Activated CD4-positive, alpha-beta memory T cell treated with anti-CD3 and anti-CD28 coated beads for 36 hours (primary cell): ENCODE data around the gene CALN1. TPM values are rescaled to one million over a fixed set of nuclear protein-coding genes. Genes with fewer than 3 reads are reported as not detected.

Source experiments
- CTCF ChIA-PET: fragments of 350-600 bp; sonication (Branson Sonifier 250); formaldehyde crosslinking; loops from one replicate; lab custom pipeline; 2021; ENCODE audit warnings: antibody characterized with exemption, inconsistent platforms; lab: Charles Lee
- POLR2A ChIA-PET: fragments of 350-600 bp; sonication (Branson Sonifier 250); formaldehyde crosslinking; loops from one replicate; lab custom pipeline; 2021; ENCODE audit warnings: antibody characterized with exemption; lab: Charles Lee
- DNase-seq: peaks from one replicate; pipeline ENCODE4 v3.0.0-alpha.2; 2020
- H3K27ac Mint-ChIP-seq: one replicate; pipeline ENCODE4 v1.8.0; 2021; ENCODE audit warnings: mixed read lengths
- H3K27me3 Mint-ChIP-seq: one replicate; pipeline ENCODE4 v1.8.0; 2021; ENCODE audit warnings: mixed read lengths
- H3K36me3 Mint-ChIP-seq: one replicate; pipeline ENCODE4 v1.8.0; 2021; ENCODE audit warnings: mixed read lengths
- H3K4me1 Mint-ChIP-seq: one replicate; pipeline ENCODE4 v1.8.0; 2021; ENCODE audit warnings: low read depth, mixed read lengths
- H3K4me3 Mint-ChIP-seq: one replicate; pipeline ENCODE4 v1.8.0; 2021; ENCODE audit warnings: mild to moderate bottlenecking, mixed read lengths
- H3K9me3 Mint-ChIP-seq: one replicate; pipeline ENCODE4 v1.8.0; 2021; ENCODE audit warnings: mixed read lengths
- intact Hi-C: fragments of 100-400 bp; cut with micrococcal nuclease; formaldehyde crosslinking; loops from one replicate; pipeline ENCODE4 v1.15.1; 2023
- total RNA-seq, 2 experiments: library from RNA; stranded (reverse); gene quantifications; one replicate each; pipeline ENCODE4 v1.2.3, GENCODE V29; 2021

The CALN1 gene
- total RNA-seq, 2 experiments from 2014 or later, result not detected

GRCh38 chr7:71775648-71776047 lies 636.5 kb downstream of the CALN1 start:
- H3K4me3 Mint-ChIP-seq, result no peak overlapping the region
- POLR2A ChIA-PET, result no interaction called here

GRCh38 chr7:71772779-71773178 lies 639.4 kb downstream of the CALN1 start:
- H3K4me3 Mint-ChIP-seq, result no peak overlapping the region
- ChIA-PET CTCF (no interaction called here), POLR2A (no interaction called here)
- no peaks in the 10 kb centered on the region for H3K4me1 Mint-ChIP-seq
- no peak for DNase-seq
- no peaks in the 10 kb centered on the region for H3K36me3 Mint-ChIP-seq
- H3K27ac Mint-ChIP-seq, result no peak overlapping the region
- H3K27me3 Mint-ChIP-seq, result no peaks in the 10 kb centered on the region
- peaks cover 2% of the 10 kb centered on the region for H3K9me3 Mint-ChIP-seq
- intact Hi-C loops, result no loop called here

More at GRCh38 chr7:71775648-71776047, 636.5 kb downstream of the CALN1 start:
- CTCF ChIA-PET, result no interaction called here
- no peaks in the 10 kb centered on the region for H3K4me1 Mint-ChIP-seq
- H3K9me3 Mint-ChIP-seq, result no peaks in the 10 kb centered on the region
- no peaks in the 10 kb centered on the region for H3K27me3 Mint-ChIP-seq
- H3K36me3 Mint-ChIP-seq, result no peaks in the 10 kb centered on the region
- no peak overlapping the region for H3K27ac Mint-ChIP-seq
- intact Hi-C loops, result no loop called here
- no peak for DNase-seq

GRCh38 chr7:71770269-71770907 lies 641.8 kb downstream of the CALN1 start:
- intact Hi-C loops, result no loop called here
- no peak overlapping the region for H3K27ac Mint-ChIP-seq
- CTCF ChIA-PET, result no interaction called here
- no peak overlapping the region for H3K4me3 Mint-ChIP-seq
- H3K36me3 Mint-ChIP-seq, result no peaks in the 10 kb centered on the region
- H3K4me1 Mint-ChIP-seq, result no peaks in the 10 kb centered on the region
- POLR2A ChIA-PET, result no interaction called here
- peaks cover 2% of the 10 kb centered on the region for H3K9me3 Mint-ChIP-seq
- H3K27me3 Mint-ChIP-seq, result no peaks in the 10 kb centered on the region
- DNase-seq, result no peak

- H3K4me3 Mint-ChIP-seq, result no peak overlapping the region
- CTCF ChIA-PET, result no interaction called here
- H3K9me3 Mint-ChIP-seq, result peaks cover 2% of the 10 kb centered on the region
- POLR2A ChIA-PET, result no interaction called here
- no peak for DNase-seq
- H3K36me3 Mint-ChIP-seq, result no peaks in the 10 kb centered on the region
- H3K4me1 Mint-ChIP-seq, result no peaks in the 10 kb centered on the region
- no peaks in the 10 kb centered on the region for H3K27me3 Mint-ChIP-seq
- intact Hi-C loops, result no loop called here
- no peak overlapping the region for H3K27ac Mint-ChIP-seq
Observed at GRCh38 chr7:71769326-71769725, 642.8 kb downstream of the CALN1 start.

GRCh38 chr7:71768450-71768849 lies 643.7 kb downstream of the CALN1 start:
- CTCF ChIA-PET, result no interaction called here
- POLR2A ChIA-PET, result no interaction called here
- Mint-ChIP-seq H3K27ac (no peak overlapping the region), H3K4me1 (no peaks in the 10 kb centered on the region), H3K4me3 (no peak overlapping the region), H3K9me3 (peaks cover 2% of the 10 kb centered on the region), H3K36me3 (no peaks in the 10 kb centered on the region), H3K27me3 (no peaks in the 10 kb centered on the region)
- intact Hi-C loops, result no loop called here
- no peak for DNase-seq

- Mint-ChIP-seq H3K4me1 (no peaks in the 10 kb centered on the region), H3K27ac (no peak overlapping the region), H3K36me3 (peaks cover 2% of the 10 kb centered on the region), H3K4me3 (no peak overlapping the region), H3K27me3 (no peaks in the 10 kb centered on the region), H3K9me3 (peaks cover 22% of the 10 kb centered on the region)
- intact Hi-C loops, result no loop called here
- ChIA-PET CTCF (no interaction called here), POLR2A (no interaction called here)
- DNase-seq, result no peak
Observed at GRCh38 chr7:71766016-71766415, 646.1 kb downstream of the CALN1 start.

GRCh38 chr7:71761336-71761735 lies 650.8 kb downstream of the CALN1 start:
- peaks cover 2% of the 10 kb centered on the region for H3K36me3 Mint-ChIP-seq
- H3K4me1 Mint-ChIP-seq, result no peaks in the 10 kb centered on the region
- no peaks in the 10 kb centered on the region for H3K27me3 Mint-ChIP-seq
- CTCF ChIA-PET, result no interaction called here
- H3K27ac Mint-ChIP-seq, result no peak overlapping the region
- intact Hi-C loops, result no loop called here
- H3K4me3 Mint-ChIP-seq, result no peak overlapping the region
- POLR2A ChIA-PET, result no interaction called here
- H3K9me3 Mint-ChIP-seq, result peaks cover 25% of the 10 kb centered on the region
- DNase-seq, result no peak

GRCh38 chr7:71754828-71755227 lies 657.3 kb downstream of the CALN1 start:
- H3K27ac Mint-ChIP-seq, result no peak overlapping the region
- no peak for DNase-seq
- no peaks in the 10 kb centered on the region for H3K36me3 Mint-ChIP-seq
- CTCF ChIA-PET, result no interaction called here
- peaks cover 9% of the 10 kb centered on the region for H3K9me3 Mint-ChIP-seq
- no peaks in the 10 kb centered on the region for H3K4me1 Mint-ChIP-seq
- peaks cover 8% of the 10 kb centered on the region for H3K27me3 Mint-ChIP-seq
- intact Hi-C loops, result loop anchor here (10.0 kb wide), 1 partner anchor 740 kb away; no protein-coding TSS in a partner anchor
- POLR2A ChIA-PET, result no interaction called here
- no peak overlapping the region for H3K4me3 Mint-ChIP-seq

- Mint-ChIP-seq H3K27me3 (peaks cover 8% of the 10 kb centered on the region), H3K4me1 (no peaks in the 10 kb centered on the region), H3K9me3 (peaks cover 9% of the 10 kb centered on the region), H3K4me3 (no peak overlapping the region), H3K36me3 (no peaks in the 10 kb centered on the region), H3K27ac (no peak overlapping the region)
- POLR2A ChIA-PET, result no interaction called here
- CTCF ChIA-PET, result no interaction called here
- no peak for DNase-seq
- intact Hi-C loops, result loop anchor here (10.0 kb wide), 1 partner anchor 741 kb away; no protein-coding TSS in a partner anchor
Observed at GRCh38 chr7:71753956-71754664, 658.0 kb downstream of the CALN1 start.

GRCh38 chr7:71753236-71753635 lies 658.9 kb downstream of the CALN1 start:
- CTCF ChIA-PET, result interaction anchor here (1.1 kb wide), 1 partner anchor 11 kb away, joined by 3 read pairs; no protein-coding TSS in a partner anchor
- H3K27ac Mint-ChIP-seq, result no peak overlapping the region
- POLR2A ChIA-PET, result no interaction called here
- intact Hi-C loops, result loop anchor here (10.0 kb wide), 1 partner anchor 742 kb away; no protein-coding TSS in a partner anchor
- peaks cover 8% of the 10 kb centered on the region for H3K27me3 Mint-ChIP-seq
- peaks cover 9% of the 10 kb centered on the region for H3K9me3 Mint-ChIP-seq
- no peaks in the 10 kb centered on the region for H3K36me3 Mint-ChIP-seq
- H3K4me3 Mint-ChIP-seq, result no peak overlapping the region
- no peaks in the 10 kb centered on the region for H3K4me1 Mint-ChIP-seq
- DNase-seq, result no peak

GRCh38 chr7:71752171-71752935 lies 659.8 kb downstream of the CALN1 start:
- no peaks in the 10 kb centered on the region for H3K4me1 Mint-ChIP-seq
- no peak overlapping the region for H3K27ac Mint-ChIP-seq
- H3K36me3 Mint-ChIP-seq, result no peaks in the 10 kb centered on the region
- POLR2A ChIA-PET, result no interaction called here
- H3K27me3 Mint-ChIP-seq, result peaks cover 8% of the 10 kb centered on the region
- CTCF ChIA-PET, result interaction anchor here (0.6 to 1.1 kb wide), 5 partner anchors 12 to 742 kb away, joined by 3 to 5 read pairs (median 3); no protein-coding TSS in a partner anchor
- H3K9me3 Mint-ChIP-seq, result peaks cover 7% of the 10 kb centered on the region
- peak; percentile 59 for DNase-seq
- intact Hi-C loops, result loop anchor here (10.0 kb wide), 1 partner anchor 742 kb away; no protein-coding TSS in a partner anchor
- H3K4me3 Mint-ChIP-seq, result no peak overlapping the region

- Mint-ChIP-seq H3K9me3 (peaks cover 2% of the 10 kb centered on the region), H3K4me1 (no peaks in the 10 kb centered on the region), H3K36me3 (no peaks in the 10 kb centered on the region), H3K4me3 (no peak overlapping the region), H3K27me3 (peaks cover 8% of the 10 kb centered on the region), H3K27ac (no peak overlapping the region)
- POLR2A ChIA-PET, result no interaction called here
- CTCF ChIA-PET, result no interaction called here
- intact Hi-C loops, result loop anchor here (10.0 kb wide), 1 partner anchor 745 kb away; no protein-coding TSS in a partner anchor
- no peak for DNase-seq
Observed at GRCh38 chr7:71750290-71750689, 661.8 kb downstream of the CALN1 start.
